HEK293 (cell line): ENCODE measurements around the gene SPIRE2.

Experiments used
- CTCF ChIA-PET: fragments of 350-600 bp; formaldehyde crosslinking; extraction: SDS; loops from one replicate; lab custom pipeline; 2021; ENCODE audit warnings: antibody characterized with exemption; lab: Yijun Ruan, JAX
- POLR2A ChIA-PET: fragments of 300-600 bp; formaldehyde crosslinking; extraction: SDS; loops from one replicate; lab custom pipeline; 2020; ENCODE audit warnings: antibody characterized with exemption, inconsistent platforms; lab: Yijun Ruan, JAX
- H3K27ac ChIP-seq: fragments of 200-500 bp; sonication (Bioruptor generic); 2 replicates; pipeline ENCODE4 v1.5.1; 2014; ENCODE audit warnings: low read depth, low read length, control low read depth, inconsistent platforms; ENCODE audit errors: extremely low read depth
- H3K36me3 ChIP-seq, 2 experiments: fragments of 200-500 bp in 1 of 2; sonication (Bioruptor generic) in 1 of 2; 1 replicate in 1 of 2; 2 replicates in 1 of 2; pipeline ENCODE4 v1.5.1; 2014 to 2017; ENCODE audit warnings: inconsistent platforms in 2 of 2, low read length in 2 of 2; ENCODE audit not compliant: control insufficient read depth in 2 of 2, insufficient read depth in 1 of 2
- H3K4me1 ChIP-seq: fragments of 200-500 bp; sonication (Bioruptor generic); 2 replicates; pipeline ENCODE4 v1.5.1; 2014; ENCODE audit warnings: mild to moderate bottlenecking, low read length, inconsistent platforms; ENCODE audit not compliant: control insufficient read depth, insufficient read depth
- H3K4me3 ChIP-seq: 2 replicates; pipeline ENCODE4 v1.5.1; 2011; ENCODE audit warnings: low read depth, mild to moderate bottlenecking, control low read depth, low read length, moderate library complexity
- H3K9me3 ChIP-seq: fragments of 200-500 bp; sonication (Bioruptor generic); 2 replicates; pipeline ENCODE4 v1.5.1; 2014; ENCODE audit warnings: low read depth, low read length, inconsistent platforms; ENCODE audit not compliant: control insufficient read depth, insufficient read depth
- KLF1 ChIP-seq: fragments of 450-650 bp; formaldehyde crosslinking; IDR thresholded peaks from 2 replicates; pipeline ENCODE4 v1.5.1; 2016; ENCODE audit warnings: missing biosample characterization, missing genetic modification characterization
- KLF16 ChIP-seq: fragments of 450-650 bp; formaldehyde crosslinking; IDR thresholded peaks from 2 replicates; pipeline ENCODE4 v1.5.1; 2017; ENCODE audit warnings: missing biosample characterization, missing genetic modification characterization
- MYNN ChIP-seq: fragments of 450-650 bp; formaldehyde crosslinking; IDR thresholded peaks from 2 replicates; pipeline ENCODE4 v1.5.1; 2016; ENCODE audit warnings: missing biosample characterization, missing genetic modification characterization, borderline replicate concordance
- YY2 ChIP-seq: fragments of 450-650 bp; formaldehyde crosslinking; IDR thresholded peaks from 2 replicates; pipeline ENCODE4 v1.5.1; 2016; ENCODE audit warnings: missing biosample characterization, missing genetic modification characterization
- ZBTB21 ChIP-seq: fragments of 450-650 bp; formaldehyde crosslinking; IDR thresholded peaks from 2 replicates; pipeline ENCODE4 v1.5.1; 2017; ENCODE audit warnings: missing biosample characterization, missing genetic modification characterization
- ZBTB7A ChIP-seq: fragments of 450-650 bp; formaldehyde crosslinking; IDR thresholded peaks from 2 replicates; pipeline ENCODE4 v1.5.1; 2016; ENCODE audit warnings: low read depth, missing biosample characterization, missing genetic modification characterization
- ZNF157 ChIP-seq: fragments of 450-650 bp; formaldehyde crosslinking; IDR thresholded peaks from 2 replicates; pipeline ENCODE4 v1.5.1; 2016; ENCODE audit warnings: missing biosample characterization, missing genetic modification characterization
- ZNF280C ChIP-seq: fragments of 450-650 bp; formaldehyde crosslinking; IDR thresholded peaks from 2 replicates; pipeline ENCODE4 v1.5.1; 2016; ENCODE audit warnings: missing biosample characterization, missing genetic modification characterization
- ZNF302 ChIP-seq: fragments of 450-650 bp; formaldehyde crosslinking; IDR thresholded peaks from 2 replicates; pipeline ENCODE4 v1.5.1; 2016; ENCODE audit warnings: missing biosample characterization, missing genetic modification characterization, low read depth
- ZNF341 ChIP-seq: fragments of 450-650 bp; formaldehyde crosslinking; IDR thresholded peaks from 2 replicates; pipeline ENCODE4; 2016; ENCODE audit warnings: low read depth, missing biosample characterization, missing genetic modification characterization
- ZNF416 ChIP-seq: fragments of 450-650 bp; formaldehyde crosslinking; IDR thresholded peaks from 2 replicates; pipeline ENCODE4 v1.5.1; 2016; ENCODE audit warnings: missing biosample characterization, missing genetic modification characterization
- ZNF501 ChIP-seq: fragments of 450-650 bp; formaldehyde crosslinking; IDR thresholded peaks from 2 replicates; pipeline ENCODE4 v1.5.1; 2016; ENCODE audit warnings: missing biosample characterization, missing genetic modification characterization
- ZNF529 ChIP-seq: fragments of 450-650 bp; formaldehyde crosslinking; IDR thresholded peaks from 2 replicates; pipeline ENCODE4 v1.5.1; 2017; ENCODE audit warnings: missing genetic modification characterization, missing biosample characterization; ENCODE audit not compliant: insufficient replicate concordance
- ZNF560 ChIP-seq: fragments of 450-650 bp; formaldehyde crosslinking; IDR thresholded peaks from 2 replicates; pipeline ENCODE4 v1.5.1; 2017; ENCODE audit warnings: missing biosample characterization, missing genetic modification characterization, borderline replicate concordance
- ZNF571 ChIP-seq: fragments of 450-650 bp; formaldehyde crosslinking; IDR thresholded peaks from 2 replicates; pipeline ENCODE4 v1.5.0; 2017; ENCODE audit warnings: missing biosample characterization, missing genetic modification characterization
- ZNF610 ChIP-seq: fragments of 450-650 bp; formaldehyde crosslinking; IDR thresholded peaks from 2 replicates; pipeline ENCODE4 v1.5.1; 2016; ENCODE audit warnings: missing biosample characterization, missing genetic modification characterization, borderline replicate concordance
- ZNF621 ChIP-seq: fragments of 450-650 bp; formaldehyde crosslinking; IDR thresholded peaks from 2 replicates; pipeline ENCODE4 v1.5.1; 2017; ENCODE audit warnings: missing biosample characterization, missing genetic modification characterization
- ZNF624 ChIP-seq: fragments of 450-650 bp; formaldehyde crosslinking; IDR thresholded peaks from 2 replicates; pipeline ENCODE4 v1.5.1; 2017; ENCODE audit warnings: missing biosample characterization, missing genetic modification characterization
- ZNF777 ChIP-seq: fragments of 450-650 bp; formaldehyde crosslinking; IDR thresholded peaks from 2 replicates; pipeline ENCODE4 v1.5.1; 2017; ENCODE audit warnings: missing biosample characterization, missing genetic modification characterization, borderline replicate concordance
- ZNF785 ChIP-seq: fragments of 450-650 bp; formaldehyde crosslinking; IDR thresholded peaks from 2 replicates; pipeline ENCODE4 v1.5.1; 2016; ENCODE audit warnings: missing biosample characterization, missing genetic modification characterization
- ZNF791 ChIP-seq: fragments of 450-650 bp; formaldehyde crosslinking; IDR thresholded peaks from 2 replicates; pipeline ENCODE4 v1.5.1; 2016; ENCODE audit warnings: missing biosample characterization, missing genetic modification characterization
- TF ChIP-seq, protein P1 (sequence below): fragments of 450-650 bp; formaldehyde crosslinking; IDR thresholded peaks from 2 replicates; pipeline ENCODE4 v1.5.1; 2016; ENCODE audit warnings: missing biosample characterization, missing genetic modification characterization
- TF ChIP-seq, protein P2 (sequence below): fragments of 450-650 bp; formaldehyde crosslinking; IDR thresholded peaks from 2 replicates; pipeline ENCODE4 v1.5.1; 2017; ENCODE audit warnings: missing biosample characterization, missing genetic modification characterization

Gene SPIRE2

GRCh38 chr16:89847051-89847939, 19.0 kb downstream of the SPIRE2 start (continued):
- TF ChIP-seq ZNF280C (no peak), ZNF560 (tag by site-specific recombination) (no peak), ZNF791 (tag by site-specific recombination) (no peak), ZNF777 (tag by site-specific recombination) (no peak), ZNF624 (tag by site-specific recombination) (no peak), ZNF302 (tag by site-specific recombination) (no peak)
- TF ChIP-seq, protein P1, sequence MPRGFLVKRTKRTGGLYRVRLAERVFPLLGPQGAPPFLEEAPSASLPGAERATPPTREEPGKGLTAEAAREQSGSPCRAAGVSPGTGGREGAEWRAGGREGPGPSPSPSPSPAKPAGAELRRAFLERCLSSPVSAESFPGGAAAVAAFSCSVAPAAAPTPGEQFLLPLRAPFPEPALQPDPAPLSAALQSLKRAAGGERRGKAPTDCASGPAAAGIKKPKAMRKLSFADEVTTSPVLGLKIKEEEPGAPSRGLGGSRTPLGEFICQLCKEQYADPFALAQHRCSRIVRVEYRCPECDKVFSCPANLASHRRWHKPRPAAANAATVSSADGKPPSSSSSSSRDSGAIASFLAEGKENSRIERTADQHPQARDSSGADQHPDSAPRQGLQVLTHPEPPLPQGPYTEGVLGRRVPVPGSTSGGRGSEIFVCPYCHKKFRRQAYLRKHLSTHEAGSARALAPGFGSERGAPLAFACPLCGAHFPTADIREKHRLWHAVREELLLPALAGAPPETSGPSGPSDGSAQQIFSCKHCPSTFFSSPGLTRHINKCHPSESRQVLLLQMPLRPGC = no peak

DNA sequence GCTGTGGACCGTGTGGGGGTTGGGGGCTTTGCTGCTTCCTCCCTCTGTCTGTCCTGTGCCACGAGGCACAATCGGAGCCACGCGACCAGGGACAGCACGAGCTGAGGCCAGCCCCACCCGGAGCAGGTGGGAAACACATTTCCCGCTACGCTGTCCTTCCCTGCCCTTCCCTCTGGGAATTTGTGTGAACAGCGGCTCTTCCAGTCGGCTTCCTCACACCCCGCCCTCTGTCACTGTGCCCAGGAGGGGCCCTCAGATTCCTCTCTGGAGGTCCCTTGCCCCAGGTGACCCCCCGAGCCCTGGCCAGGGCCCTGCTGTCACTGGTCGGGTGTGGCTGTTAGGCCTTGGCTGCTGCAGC, 19.6 kb downstream of the SPIRE2 start:
- Histone ChIP-seq H3K4me3 (no peak overlapping the region), H3K9me3 (no peaks in the 10 kb centered on the region), H3K36me3 (peaks cover 0 to 10% of the 10 kb centered on the region in 2 experiments; a peak in 1 of 3 replicates)
- POLR2A ChIA-PET = interaction anchor here (1.0 to 1.8 kb wide), 2 partner anchors 12 to 25 kb away, joined by 5 to 6 read pairs; partner anchors contain the start of gene TCF25
- TF ChIP-seq KLF16 (tag by site-specific recombination) (0 out of 2 replicates have a peak, but pooled peaks have one; percentile 2), ZNF416 (no peak), KLF1 (tag by site-specific recombination) (peak; percentile 48; the same call in 1 of the 2 replicates), ZNF341 (tag by site-specific recombination) (peak; percentile 95)
- TF ChIP-seq, all 188 proteins: peak for 3
- Histone ChIP-seq H3K4me1 (peaks cover 16% of the 10 kb centered on the region), H3K27ac (no peak overlapping the region; the same call in 1 of the 2 replicates)
- CTCF ChIA-PET = interaction anchor here (1.3 to 1.7 kb wide), 2 partner anchors 12 to 148 kb away, joined by 3 to 7 read pairs; no protein-coding TSS in a partner anchor

DNA sequence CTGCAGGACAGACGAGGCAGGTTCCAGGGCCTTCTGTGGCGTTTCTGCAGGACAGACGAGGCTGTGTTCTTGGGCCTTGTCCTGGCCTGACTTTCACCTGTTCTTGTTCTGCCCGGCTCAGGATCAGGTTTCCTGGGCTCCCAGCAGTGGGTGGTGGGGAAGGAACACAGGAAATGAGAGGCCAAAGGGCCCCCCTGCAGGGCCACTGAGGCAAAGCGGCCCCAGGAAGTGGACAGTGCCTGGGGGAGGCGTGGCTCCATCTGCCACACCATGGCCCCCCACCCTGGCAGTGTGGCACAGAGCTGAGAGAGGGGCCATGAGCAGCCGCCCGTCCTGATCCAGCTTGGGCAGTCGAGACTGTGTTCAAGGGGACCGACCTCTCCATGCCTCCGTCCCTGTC, 20.7 kb downstream of the SPIRE2 start:
- no peaks in the 10 kb centered on the region for H3K9me3 ChIP-seq
- H3K27ac ChIP-seq = no peak overlapping the region
- peaks cover 14% of the 10 kb centered on the region for H3K4me1 ChIP-seq
- H3K36me3 ChIP-seq = peaks cover 0 to 18% of the 10 kb centered on the region in 2 experiments; a peak in 1 of 3 replicates
- no peak overlapping the region for H3K4me3 ChIP-seq
- CTCF ChIA-PET = no interaction called here
- POLR2A ChIA-PET = no interaction called here
- no peak for TF ChIP-seq MYNN
- no peak for TF ChIP-seq ZNF157 (tag by site-specific recombination)
- no peak for TF ChIP-seq ZNF621 (tag by site-specific recombination)
- no peak for TF ChIP-seq ZNF785
- TF ChIP-seq ZBTB7A = no peak
- TF ChIP-seq ZBTB21 (tag by site-specific recombination) = no peak
- TF ChIP-seq, protein P2, sequence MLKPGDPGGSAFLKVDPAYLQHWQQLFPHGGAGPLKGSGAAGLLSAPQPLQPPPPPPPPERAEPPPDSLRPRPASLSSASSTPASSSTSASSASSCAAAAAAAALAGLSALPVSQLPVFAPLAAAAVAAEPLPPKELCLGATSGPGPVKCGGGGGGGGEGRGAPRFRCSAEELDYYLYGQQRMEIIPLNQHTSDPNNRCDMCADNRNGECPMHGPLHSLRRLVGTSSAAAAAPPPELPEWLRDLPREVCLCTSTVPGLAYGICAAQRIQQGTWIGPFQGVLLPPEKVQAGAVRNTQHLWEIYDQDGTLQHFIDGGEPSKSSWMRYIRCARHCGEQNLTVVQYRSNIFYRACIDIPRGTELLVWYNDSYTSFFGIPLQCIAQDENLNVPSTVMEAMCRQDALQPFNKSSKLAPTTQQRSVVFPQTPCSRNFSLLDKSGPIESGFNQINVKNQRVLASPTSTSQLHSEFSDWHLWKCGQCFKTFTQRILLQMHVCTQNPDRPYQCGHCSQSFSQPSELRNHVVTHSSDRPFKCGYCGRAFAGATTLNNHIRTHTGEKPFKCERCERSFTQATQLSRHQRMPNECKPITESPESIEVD (tag by site-specific recombination) = no peak
- TF ChIP-seq YY2 (tag by site-specific recombination) = no peak
- TF ChIP-seq ZNF610 (tag by site-specific recombination) = no peak
- TF ChIP-seq ZNF501 (tag by site-specific recombination) = no peak
- TF ChIP-seq ZNF571 (tag by site-specific recombination) = no peak
- TF ChIP-seq ZNF529 = no peak
